ENCODE measurements around the gene DNAJA1.
"Not testable (repeated sequence)": the region's sequence is repeated elsewhere in the genome, so short reads cannot be mapped to it uniquely, and the experiment has no call there.

DNAJA1 gene

GRCh38 chr9:33082538-33083326 lies 57.7 kb downstream of the DNAJA1 start:
- peak; percentile 14 for DNase-seq

DNA sequence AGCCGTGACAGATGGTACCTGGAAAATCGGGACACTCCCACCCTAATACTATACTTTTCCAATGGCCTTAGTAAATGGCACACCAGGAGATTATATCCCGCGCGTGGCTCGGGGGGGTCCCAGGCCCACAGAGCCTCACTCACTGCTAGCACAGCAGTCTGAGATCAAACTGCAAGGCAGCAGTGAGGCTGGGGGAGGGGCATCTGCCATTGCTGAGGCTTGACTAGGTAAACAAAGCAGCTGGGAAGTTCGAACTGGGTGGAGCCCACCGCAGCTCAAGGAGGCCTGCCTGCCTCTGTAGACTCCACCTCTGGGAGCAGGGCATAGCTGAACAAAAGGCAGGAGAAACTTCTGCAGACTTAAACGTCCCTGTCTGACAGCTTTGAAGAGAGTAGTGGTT lies 60.6 kb downstream of the DNAJA1 start:
- not testable (repeated sequence) for DNase-seq
